ENCODE measurements around the gene SPEG.

- TF ChIP-seq POLR2AphosphoS5 (IDR thresholded peaks at IDR 0.05; ENCODE audit: borderline replicate concordance, low read depth, low read length) (no peak), EZH2 (IDR thresholded peaks at IDR 0.05) (no peak), FOXP2 (optimal IDR thresholded peaks at IDR 0.05; ENCODE audit: control extremely low read depth, extremely low read length, insufficient read depth) (no peak)
These were observed 47.9 kb upstream of the SPEG start for GRCh38 chr2:219386532-219387280.

All from SK-N-MC (cell line).